ENCODE measurements around the gene CLEC10A.

CLEC10A gene

GRCh38 chr17:7029659-7030058, 50.4 kb downstream of the CLEC10A start:
- no peak for TF ChIP-seq CTCF (IDR thresholded peaks at IDR 0.05; ENCODE audit: borderline replicate concordance, control extremely low read depth, extremely low read depth, insufficient read depth, missing control alignments)
- no peak for DNase-seq (ENCODE audit: low spot score)
- in situ Hi-C loops (cut with MboI; ENCODE audit: low sequenced_read_pairs, unreplicated experiment), result loop anchor here (25.0 kb wide), 1 partner anchor 258 kb away; the partner anchor contains the start of genes SLC2A4 and YBX2

- no peak for DNase-seq (ENCODE audit: low spot score)
- TF ChIP-seq CTCF (IDR thresholded peaks at IDR 0.05; ENCODE audit: borderline replicate concordance, control extremely low read depth, extremely low read depth, insufficient read depth, missing control alignments), result no peak
- in situ Hi-C loops (cut with MboI; ENCODE audit: low sequenced_read_pairs, unreplicated experiment), result loop anchor here (25.0 kb wide), 1 partner anchor 258 kb away; the partner anchor contains the start of genes SLC2A4 and YBX2
Measured at GRCh38 chr17:7029096-7029495, 51.0 kb downstream of the CLEC10A start.

GRCh38 chr17:7027335-7027734, 52.7 kb downstream of the CLEC10A start:
- no peak for TF ChIP-seq CTCF (IDR thresholded peaks at IDR 0.05; ENCODE audit: borderline replicate concordance, control extremely low read depth, extremely low read depth, insufficient read depth, missing control alignments)
- in situ Hi-C loops (cut with MboI; ENCODE audit: low sequenced_read_pairs, unreplicated experiment), result loop anchor here (25.0 kb wide), 1 partner anchor 260 kb away; the partner anchor contains the start of genes SLC2A4 and YBX2
- no peak for DNase-seq (ENCODE audit: low spot score)

- TF ChIP-seq CTCF (IDR thresholded peaks at IDR 0.05; ENCODE audit: borderline replicate concordance, control extremely low read depth, extremely low read depth, insufficient read depth, missing control alignments), result no peak
- in situ Hi-C loops (cut with MboI; ENCODE audit: low sequenced_read_pairs, unreplicated experiment), result loop anchor here (25.0 kb wide), 1 partner anchor 261 kb away; the partner anchor contains the start of genes SLC2A4 and YBX2
- no peak for DNase-seq (ENCODE audit: low spot score)
Measured at GRCh38 chr17:7026471-7027115, 53.5 kb downstream of the CLEC10A start.

GRCh38 chr17:7025245-7025644, 54.8 kb downstream of the CLEC10A start:
- TF ChIP-seq CTCF (IDR thresholded peaks at IDR 0.05; ENCODE audit: borderline replicate concordance, control extremely low read depth, extremely low read depth, insufficient read depth, missing control alignments), result no peak
- in situ Hi-C loops (cut with MboI; ENCODE audit: low sequenced_read_pairs, unreplicated experiment), result loop anchor here (25.0 kb wide), 1 partner anchor 262 kb away; the partner anchor contains the start of genes SLC2A4 and YBX2
- no peak for DNase-seq (ENCODE audit: low spot score)
